HG03571 (cell line): ENCODE measurements around the gene PAF1.

Experiments
- ATAC-seq: cut with Tn5 transposase; IDR thresholded peaks from one replicate; pipeline ENCODE4 v1.9.1; 2021; ENCODE audit not compliant: unreplicated experiment

Gene PAF1

DNA sequence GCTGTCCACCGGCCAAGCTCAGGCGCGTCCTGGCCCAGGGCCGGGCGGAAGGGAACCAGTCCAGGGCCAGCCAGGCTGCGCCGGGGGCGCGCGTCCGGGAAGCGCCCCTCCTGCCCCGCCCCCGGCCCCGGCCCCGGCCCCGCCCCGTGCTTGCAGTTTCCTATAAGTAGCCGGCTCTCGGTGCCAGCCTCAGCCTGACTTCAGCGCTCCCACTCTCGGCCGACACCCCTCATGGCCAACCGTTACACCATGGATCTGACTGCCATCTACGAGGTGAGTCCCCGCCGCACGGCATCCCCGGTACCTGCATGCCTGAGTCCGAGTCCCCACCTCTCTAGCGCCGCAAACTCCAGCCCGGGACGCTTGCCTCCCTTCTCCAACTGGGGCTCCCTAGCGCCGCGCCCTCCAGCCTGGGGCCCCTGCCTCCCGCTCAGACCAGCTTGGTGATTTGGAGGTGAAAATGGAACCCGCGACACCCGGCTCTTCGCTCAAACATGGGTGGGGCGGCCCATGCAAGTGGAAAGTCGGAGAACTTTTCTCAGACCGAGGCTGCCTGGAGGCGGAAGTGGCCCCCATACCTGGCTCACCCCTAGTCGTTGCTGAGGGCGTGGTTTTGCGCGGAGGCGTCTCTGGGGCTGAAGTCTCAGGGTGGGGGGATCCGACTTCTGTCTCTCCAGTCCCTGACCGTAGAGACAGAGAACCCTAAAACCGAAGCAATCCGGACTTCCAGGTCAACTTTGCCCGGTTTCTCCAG lies 15.9 kb upstream of the PAF1 start, which contains the start of gene ZFP36:
ZFP36 (plus strand) TSS at position 192 of the 754 bp plus-strand sequence; CDS start at position 250, 58 bp downstream.
- ATAC-seq, result no peak

DNA sequence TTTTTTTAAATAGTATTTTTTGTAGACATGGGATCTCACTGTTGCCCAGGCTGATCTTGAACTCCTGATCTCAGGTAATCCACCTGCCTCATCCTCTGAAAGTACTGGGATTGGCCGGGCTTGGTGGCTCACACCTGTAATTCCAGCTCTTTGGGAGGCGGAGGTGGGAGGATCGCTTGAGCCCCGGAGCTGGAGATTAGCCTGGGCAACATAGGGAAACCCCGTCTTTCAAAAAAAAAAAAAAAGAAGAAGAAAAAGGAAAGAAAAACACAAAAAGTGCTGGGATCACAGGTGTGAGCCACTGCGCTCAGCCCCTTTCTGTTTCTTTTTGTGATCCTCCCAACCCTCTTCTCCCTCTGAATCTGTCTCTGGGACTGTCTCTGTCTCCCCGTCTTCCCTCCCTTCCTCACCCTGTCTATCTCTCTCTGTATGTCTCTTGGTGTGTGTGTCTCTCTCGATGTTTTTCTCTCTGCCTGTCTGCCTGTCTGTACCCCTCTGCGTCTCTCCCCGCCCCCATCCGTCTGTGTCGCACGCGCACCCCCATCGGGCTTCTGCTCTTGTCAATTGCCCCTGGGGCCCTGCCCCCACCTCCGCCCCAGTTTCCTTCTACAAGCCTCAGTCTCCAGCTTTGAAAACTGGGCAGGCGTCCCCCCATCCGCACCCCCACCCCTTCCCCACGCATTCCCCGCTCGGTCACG lies 15.2 kb upstream of the PAF1 start:
- ATAC-seq, result no peak

DNA sequence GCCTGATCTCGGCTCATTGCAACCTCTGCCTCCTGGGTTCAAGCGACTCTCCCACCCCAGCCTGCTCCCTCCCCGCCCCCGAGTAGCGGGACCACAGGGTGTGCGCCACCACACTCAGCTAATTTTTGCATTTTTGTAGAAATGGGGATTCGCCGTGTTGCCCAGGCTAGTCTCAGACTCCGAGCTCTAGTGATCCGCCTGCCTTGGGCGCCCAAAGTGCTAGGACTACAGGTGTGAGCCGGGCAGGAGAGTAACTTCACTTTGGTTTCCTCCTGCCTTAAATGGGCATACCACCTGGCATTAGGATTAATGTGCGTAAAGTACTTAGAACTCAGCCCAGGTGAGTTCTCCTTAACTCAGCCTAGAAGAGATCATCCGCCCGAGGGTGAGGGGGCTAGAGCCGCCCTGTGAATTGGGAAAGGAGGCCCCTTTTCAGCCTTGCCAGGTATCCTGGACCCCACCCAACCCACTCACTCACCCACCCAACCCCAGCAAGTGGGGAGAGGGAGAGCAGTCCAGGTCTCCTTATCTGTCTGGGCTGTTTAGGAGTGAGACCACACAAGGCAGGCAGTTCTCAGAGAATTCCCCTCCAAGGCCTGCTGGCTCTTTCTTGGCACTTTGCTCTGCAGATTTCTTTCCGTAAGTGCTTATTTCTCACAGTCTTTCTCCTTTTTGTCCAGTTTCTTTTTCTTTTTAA lies 14.5 kb upstream of the PAF1 start:
- no peak for ATAC-seq

DNA sequence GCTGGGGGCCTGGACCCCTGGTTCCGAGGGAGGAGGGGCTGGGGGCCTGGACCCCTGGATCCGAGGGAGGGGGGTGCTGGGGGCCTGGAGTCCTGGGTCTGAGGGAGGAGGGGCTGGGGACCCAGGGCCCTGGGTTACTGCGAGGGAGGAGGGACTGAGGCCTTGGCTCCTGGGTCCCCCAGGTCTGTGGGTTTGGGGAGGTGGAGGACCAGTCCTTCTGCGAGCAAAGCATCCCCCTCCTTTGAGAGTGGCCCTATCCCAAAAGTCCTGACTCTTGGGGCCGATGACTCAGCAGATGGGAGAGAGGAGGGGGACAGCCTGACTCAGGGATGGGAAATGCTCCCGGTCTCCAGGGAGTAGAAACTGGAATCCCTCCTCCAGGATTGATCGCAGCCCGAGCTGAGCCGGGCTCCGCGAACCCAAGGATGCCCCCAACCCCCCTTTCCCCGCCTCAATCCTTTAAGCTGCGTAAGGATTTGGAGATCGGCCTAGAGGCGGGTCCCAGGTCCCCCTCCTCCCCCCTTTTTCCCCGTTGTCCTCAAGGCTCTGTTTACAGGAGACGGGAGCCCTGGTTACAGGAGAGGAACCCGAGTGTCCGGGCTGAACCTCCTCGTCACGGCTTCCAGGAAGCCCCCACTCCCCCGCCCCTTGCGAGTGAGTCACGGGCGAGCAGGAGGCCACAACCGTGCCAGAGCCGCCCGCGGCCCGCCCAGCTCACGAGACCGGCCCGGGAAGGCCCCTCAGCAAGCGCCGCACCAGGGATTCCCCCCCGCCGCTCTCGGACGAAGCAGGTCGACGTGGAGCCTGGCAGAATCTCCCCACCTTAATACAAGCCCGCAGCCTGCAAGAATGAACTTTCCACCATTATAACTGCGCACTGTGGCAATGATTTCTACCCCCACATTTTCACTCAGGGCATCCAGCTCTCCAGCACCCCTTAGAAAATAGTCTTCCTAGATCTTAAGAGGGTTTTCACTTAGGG lies 12.7 kb upstream of the PAF1 start:
- no peak for ATAC-seq

DNA sequence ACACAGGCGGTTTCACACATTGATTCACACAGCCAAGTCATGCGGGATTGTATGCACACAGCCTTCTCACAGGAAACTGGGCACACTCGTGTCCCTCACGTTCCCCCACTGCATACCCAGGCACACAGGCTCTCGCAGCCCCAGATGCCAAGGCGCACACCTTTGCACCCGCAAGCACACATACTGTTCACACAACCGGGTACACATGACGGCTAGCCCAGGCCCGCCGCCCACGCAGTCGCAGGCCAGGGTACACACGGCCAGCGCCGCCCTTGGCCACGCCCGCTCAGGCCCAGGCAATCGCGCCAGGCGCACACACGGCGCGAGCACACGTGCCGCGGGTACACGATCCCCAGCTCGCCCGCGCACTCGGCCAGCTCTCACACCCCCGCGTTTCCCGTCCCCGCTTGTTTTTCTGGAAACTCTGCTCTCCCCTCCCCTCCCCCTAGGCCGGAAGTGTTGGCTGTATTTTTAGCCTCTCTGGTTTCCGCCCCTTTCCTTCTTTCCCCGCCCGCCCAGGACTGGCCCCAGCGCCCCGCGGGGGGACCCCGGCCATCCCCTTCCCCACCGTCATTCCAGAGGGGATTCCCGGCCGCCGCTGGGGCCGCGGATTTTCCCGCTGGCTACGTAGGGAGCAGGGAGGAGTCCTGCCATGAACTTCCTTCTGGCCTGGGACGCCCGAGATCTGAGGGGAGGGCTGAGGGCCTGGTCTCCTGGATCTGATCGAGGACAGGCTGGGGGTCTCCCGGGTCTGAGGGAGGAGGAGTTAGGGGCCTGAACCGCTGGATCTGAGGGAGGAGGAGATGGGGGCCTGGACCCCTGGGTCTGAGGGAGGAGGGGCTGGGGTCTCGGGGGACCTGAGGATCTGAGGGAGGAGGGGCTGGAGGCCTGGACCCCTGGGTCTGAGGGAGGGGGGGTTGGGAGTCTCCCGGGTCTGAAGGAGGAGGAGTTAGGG lies 11.7 kb upstream of the PAF1 start:
- peak; percentile 21 for ATAC-seq

DNA sequence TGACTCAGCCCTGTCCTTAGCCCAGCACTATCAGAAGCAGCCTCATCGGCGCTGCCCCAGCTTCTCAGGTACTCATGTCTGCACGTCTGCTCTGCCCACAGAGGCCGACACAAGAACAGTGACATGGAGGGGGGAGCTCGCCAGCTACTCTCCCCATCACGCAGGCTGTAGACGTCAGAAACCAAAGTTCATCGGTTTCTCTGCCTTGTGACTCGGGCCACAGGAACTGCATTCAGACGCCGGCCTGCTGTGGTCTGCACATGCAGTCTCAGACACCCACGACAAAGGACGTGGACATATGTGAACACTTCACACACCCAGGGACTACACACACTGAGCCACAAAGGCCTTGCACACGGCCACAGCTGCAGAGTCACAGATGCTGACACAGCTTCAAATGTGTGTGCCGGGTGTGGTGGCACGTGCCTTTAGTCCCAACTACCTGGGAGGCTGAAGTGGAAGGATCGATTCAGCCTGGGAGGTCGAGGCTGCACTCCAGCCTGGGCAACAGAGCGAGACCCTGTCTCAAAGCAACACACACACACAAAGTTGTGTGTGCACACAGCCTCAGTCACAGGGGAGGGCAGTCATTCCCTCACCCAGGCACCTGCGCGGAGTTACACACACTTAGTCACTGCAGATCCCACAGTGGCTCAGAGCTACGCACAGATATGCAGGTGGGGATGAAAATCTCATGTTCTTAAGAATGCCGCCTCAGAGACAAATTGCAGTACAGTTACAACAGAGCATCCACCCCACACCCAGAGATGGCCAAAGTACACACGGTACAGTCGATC lies 10.8 kb upstream of the PAF1 start:
- ATAC-seq, result no peak

DNA sequence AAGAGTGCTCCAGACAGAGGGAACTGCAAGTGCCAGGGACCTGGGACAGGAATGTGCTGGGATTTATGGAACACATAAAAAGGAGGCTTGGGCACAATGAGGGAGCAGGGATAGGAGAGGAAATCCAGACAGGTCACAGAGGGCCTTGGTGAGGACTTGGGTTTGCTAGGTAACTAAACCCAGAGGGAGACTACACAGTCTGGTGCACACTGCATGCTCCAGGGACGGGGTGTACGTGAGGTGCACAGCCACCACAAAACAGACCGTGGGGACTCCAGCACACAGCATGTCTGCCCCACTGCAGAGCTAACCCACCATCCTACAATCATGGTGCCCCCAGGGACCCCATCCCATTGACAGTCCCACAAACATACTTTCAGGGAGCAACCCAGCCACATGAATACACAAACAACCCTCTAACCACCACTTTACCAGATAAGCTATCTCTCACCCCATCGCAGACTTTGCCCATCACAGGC lies 10.2 kb upstream of the PAF1 start:
- no peak for ATAC-seq

DNA sequence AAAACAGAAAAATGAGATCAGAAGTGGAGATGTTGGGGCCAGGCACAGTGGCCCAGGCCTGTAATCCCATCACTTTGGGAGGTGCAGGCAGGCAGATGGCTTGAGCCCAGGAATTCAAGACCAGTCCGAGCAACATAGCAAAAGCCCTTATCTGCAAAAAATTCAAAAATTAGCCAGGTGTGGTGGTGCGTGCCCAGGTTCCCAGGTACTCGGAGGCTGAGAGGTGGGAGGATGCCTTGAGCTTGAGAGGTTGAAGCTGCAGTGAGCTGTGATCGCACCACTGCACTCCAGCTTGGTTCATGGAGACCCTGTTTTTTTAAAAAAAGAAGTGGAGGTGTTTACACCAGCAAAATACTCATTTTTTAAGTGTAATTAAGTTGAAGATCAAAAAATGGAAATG lies 9.2 kb upstream of the PAF1 start:
- no peak for ATAC-seq

DNA sequence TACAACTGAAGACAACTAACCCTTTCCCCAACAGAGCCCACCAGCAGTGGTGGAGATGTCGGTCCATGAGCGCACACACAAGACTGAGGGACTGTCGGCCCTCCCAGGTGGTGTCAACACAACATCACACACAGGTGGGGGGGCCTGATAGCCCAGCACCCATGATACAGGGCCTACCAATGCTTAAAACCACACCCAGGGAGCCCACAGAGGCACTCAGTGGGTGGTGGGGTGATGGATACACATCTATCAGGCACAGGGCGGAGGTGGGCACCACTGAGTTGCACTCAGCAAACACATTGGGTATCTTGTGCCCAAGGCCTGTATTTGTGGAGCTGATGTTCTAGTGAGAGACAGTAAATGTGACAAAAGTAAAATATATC lies 8.8 kb upstream of the PAF1 start:
- no peak for ATAC-seq

DNA sequence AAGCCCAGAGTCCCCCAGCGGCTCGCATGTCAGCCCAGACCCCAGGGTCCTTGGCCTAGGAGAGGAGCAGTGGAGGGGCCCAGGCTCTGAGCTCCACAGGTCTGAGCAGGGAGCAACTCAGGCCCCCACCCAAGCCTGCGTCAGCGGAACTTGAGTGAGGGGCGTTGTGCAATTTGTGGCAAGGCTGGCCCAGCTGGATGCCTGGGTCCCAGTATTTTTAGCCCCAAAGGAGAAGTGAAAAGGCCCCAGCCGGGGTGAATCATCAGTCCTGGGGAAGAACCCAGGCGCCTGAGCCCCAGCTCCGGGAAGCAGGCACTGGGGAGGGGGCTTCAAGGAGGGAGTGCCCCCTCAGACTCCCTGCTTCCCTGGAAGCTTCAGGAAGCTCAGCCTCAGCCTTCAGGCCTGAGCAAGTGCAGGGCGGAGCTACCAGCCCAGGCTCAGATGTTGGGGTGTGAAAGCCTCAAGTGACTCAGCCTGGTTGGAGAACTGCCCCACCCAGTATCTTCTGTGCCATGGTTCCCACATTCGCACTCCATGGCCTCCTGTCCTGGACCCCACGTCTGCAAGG lies 7.5 kb upstream of the PAF1 start:
- ATAC-seq, result no peak

DNA sequence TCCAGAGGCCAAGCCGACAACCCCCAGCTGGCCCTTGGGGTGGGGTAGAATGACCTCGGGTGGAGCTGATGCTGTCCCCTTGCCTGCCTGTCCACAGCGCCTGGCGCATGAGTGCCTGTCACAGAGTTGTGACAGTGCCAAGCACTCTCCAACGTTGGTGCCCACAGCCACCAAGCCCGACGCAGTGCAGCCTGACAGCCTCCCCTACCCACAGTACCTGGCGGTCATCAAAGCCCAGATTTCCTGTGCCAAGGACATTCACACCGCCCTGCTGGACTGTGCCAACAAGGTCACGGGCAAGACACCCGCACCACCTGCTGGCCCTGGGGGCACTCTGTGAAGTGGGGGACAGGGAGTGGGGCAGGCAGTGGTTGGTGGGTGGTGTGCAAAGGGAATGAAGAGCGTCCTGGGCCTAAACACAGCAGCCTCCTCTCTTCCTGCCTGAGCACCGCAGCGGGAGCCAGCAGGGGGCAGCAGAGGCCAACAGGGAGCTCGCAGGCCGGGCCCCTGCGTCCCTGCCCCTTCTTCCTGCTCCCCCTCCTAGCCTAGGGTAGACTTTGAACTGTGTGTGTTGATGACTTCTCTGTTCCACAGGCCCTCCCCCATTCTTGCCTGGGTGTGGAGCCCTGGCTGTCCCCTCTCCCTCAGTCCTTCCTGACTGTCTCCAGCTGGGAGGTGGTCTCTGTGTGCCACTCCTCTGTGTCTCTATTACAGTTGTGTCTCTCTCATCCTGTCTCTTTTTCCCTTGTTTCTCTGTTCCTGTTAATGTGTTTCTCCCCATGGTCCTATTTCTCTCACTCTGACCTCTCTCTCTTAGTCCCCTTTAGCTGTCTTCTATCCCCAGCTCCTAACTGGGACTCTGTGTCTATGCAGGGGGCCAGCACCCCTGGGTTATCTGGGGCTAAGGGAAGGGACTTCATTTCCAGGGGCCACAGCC lies 6.7 kb upstream of the PAF1 start:
- ATAC-seq, result no peak

DNA sequence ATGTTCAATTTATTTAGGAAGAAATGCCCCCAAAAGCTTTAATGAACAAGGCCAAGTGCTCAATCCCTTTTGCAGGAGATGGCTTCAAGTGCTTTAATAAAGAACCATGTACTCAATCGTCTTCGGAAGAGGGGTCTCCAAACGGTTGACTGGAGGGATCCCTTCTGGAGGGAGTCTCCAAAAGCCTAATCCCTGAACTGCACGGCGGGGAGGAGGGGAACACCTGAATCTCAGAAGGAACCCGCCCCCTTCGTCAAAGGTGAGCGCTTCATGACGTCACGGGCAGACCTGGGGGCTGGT lies 505 bp downstream of the PAF1 start:
- ATAC-seq, result no peak

DNA sequence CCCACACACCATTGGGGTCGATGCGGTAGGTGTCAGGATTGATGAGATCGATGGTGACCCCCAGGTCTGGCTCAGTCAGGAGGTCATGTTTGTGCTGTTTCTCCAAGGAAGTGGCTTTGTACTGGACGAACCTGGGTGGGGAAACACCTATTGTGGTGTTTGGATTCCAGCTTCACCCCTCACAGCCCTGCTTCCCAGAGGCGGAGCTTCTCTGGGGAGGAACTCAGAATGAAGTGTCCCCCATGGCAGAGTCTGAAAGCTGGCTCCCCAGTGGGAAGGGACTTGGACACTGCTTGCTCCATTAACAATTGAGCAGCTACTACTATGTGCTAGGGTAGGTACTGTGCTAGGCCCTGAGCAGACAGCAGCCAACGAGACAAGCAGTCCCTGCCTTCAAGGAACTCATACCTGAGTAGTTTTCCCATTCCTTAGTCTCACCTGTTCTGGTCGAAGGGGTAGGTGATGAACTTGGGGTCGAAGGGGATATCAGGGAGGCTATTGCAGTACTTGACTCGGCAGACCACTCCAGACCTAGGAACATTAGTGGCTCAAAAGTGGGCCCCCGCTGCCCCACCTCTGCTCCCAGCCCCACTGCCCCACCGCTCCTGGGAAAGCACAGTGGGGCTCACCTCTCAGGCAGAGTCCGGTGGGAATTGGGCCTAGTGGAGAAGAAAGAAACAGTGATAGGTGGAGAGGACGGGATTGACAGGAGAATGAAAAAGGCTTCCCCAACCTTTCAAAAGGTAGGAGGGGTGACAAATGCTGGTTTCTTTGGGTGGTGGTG lies 1.1 kb downstream of the PAF1 start:
- ATAC-seq, result no peak

DNA sequence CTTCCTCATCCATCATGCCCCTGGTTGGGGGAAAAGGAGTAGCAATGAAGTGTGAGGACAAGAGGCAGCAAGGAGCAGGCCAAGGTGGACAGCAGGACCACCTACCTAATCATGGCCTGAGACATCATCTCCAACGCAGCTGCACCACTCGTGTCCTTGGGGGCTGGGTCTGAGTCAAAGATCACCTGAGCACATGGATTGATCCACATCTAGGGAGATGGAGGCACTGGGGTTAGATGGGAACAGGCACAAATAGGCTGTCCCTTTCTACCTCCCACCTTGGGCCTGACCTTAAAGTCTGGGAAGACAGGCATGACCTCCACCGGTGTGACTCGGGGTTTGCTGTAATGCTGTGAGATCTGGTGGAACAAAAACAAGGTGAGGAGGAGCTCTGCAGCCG lies 2.2 kb downstream of the PAF1 start:
- no peak for ATAC-seq

DNA sequence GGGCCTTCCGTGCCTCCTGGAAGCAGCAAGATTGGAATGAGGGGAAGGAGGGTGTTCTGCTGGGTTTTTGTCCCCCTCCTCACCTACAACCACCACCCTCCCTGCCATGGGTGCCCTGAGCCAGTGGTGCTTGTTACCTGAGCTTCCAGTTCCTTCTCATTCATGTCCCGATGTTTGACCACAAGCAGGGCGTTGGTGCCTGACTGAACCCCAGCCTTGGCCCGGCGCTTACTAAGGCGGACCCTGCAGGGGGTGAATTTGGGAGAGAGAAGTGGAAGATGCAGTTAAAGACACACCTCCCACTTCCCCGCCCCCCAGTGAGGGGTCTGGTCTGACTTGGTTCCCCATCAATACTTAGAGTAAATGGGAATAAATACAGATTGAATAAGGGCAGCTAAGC lies 4.3 kb downstream of the PAF1 start:
- no peak for ATAC-seq

DNA sequence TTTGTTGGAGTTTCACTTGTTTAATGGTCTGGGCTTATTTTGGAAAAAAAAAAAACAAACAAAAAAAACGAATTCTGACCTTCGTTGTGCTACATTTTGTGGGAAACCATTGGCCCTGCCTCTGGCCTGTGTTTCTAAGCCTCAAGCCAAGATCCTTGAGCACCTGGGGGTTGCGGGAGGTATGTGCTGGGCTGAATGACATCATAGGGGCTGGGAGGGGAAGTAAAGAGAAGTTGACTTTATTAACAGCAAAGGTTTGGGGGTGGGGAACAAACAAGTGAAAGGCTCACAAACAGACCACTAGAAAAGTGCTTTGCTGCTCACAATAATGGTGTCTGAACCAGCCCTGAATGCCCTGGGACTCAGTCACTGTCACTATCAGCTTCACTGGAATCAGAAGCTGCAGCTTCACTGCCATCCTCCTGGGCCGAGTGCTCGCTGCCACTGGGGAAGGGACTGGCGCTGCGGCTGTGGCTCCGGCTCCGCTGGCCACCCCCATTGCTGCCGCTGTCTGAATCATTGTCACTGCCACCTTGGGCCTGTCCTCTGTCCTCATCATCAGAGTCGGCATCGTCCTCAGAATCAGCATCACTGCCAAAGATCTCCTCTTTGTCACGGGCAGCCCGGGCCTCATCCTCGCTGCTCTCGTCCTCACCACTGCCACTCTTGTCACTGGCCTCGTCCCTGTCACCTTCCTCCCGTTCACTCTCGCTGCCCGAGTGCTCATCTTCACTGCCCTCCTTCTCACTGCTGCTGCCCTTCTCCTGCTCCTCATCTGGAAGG lies 5.1 kb downstream of the PAF1 start:
- no peak for ATAC-seq
